ENCODE measurements around the gene CCDC57.

- TF ChIP-seq CTCF (conservative IDR thresholded peaks at IDR 0.05; ENCODE audit: low read depth, low read length) (no peak), EZH2phosphoT487 (IDR thresholded peaks at IDR 0.05; ENCODE audit: borderline replicate concordance, low read length) (no peak), EZH2 (IDR thresholded peaks at IDR 0.05; ENCODE audit: low read length, unreplicated experiment) (no peak)
Observed at GRCh38 chr17:82108038-82108437, 104.6 kb downstream of the CCDC57 start.
